ENCODE data around the gene RASEF.

- TF ChIP-seq EZH2 (IDR thresholded peaks at IDR 0.05; ENCODE audit: borderline replicate concordance, low read depth, low read length, severe bottlenecking) (no peak), POLR2AphosphoS5 (IDR thresholded peaks at IDR 0.05; ENCODE audit: insufficient read depth, low read depth, low read length) (no peak), CTCF (IDR thresholded peaks at IDR 0.05; ENCODE audit: extremely low read depth in 1 of 2, insufficient read depth in 1 of 2, low read depth in 1 of 2, low read length in 2 of 2) (no peak), POLR2A (IDR thresholded peaks at IDR 0.05; ENCODE audit: low read depth, low read length) (no peak), MAX (IDR thresholded peaks at IDR 0.05; ENCODE audit: insufficient read depth, insufficient read length) (no peak)
Measured at GRCh38 chr9:82930116-82930515, 132.8 kb downstream of the RASEF start.
